Activated CD4-positive, alpha-beta memory T cell treated with anti-CD3 and anti-CD28 coated beads for 36 hours (primary cell): ENCODE data around the gene TPBG. TPM values are rescaled to one million over a fixed set of nuclear protein-coding genes. Genes with fewer than 3 reads are reported as not detected.

Experiments used
- CTCF ChIA-PET: fragments of 350-600 bp; sonication (Branson Sonifier 250); formaldehyde crosslinking; loops from one replicate; lab custom pipeline; 2021; ENCODE audit warnings: antibody characterized with exemption, inconsistent platforms; lab: Charles Lee
- POLR2A ChIA-PET: fragments of 350-600 bp; sonication (Branson Sonifier 250); formaldehyde crosslinking; loops from one replicate; lab custom pipeline; 2021; ENCODE audit warnings: antibody characterized with exemption; lab: Charles Lee
- DNase-seq: peaks from one replicate; pipeline ENCODE4 v3.0.0-alpha.2; 2020
- H3K27ac Mint-ChIP-seq: one replicate; pipeline ENCODE4 v1.8.0; 2021; ENCODE audit warnings: mixed read lengths
- H3K27me3 Mint-ChIP-seq: one replicate; pipeline ENCODE4 v1.8.0; 2021; ENCODE audit warnings: mixed read lengths
- H3K36me3 Mint-ChIP-seq: one replicate; pipeline ENCODE4 v1.8.0; 2021; ENCODE audit warnings: mixed read lengths
- H3K4me1 Mint-ChIP-seq: one replicate; pipeline ENCODE4 v1.8.0; 2021; ENCODE audit warnings: low read depth, mixed read lengths
- H3K4me3 Mint-ChIP-seq: one replicate; pipeline ENCODE4 v1.8.0; 2021; ENCODE audit warnings: mild to moderate bottlenecking, mixed read lengths
- H3K9me3 Mint-ChIP-seq: one replicate; pipeline ENCODE4 v1.8.0; 2021; ENCODE audit warnings: mixed read lengths
- intact Hi-C: fragments of 100-400 bp; cut with micrococcal nuclease; formaldehyde crosslinking; loops from one replicate; pipeline ENCODE4 v1.15.1; 2023
- total RNA-seq, 2 experiments: library from RNA; stranded (reverse); gene quantifications; one replicate each; pipeline ENCODE4 v1.2.3, GENCODE V29; 2021

The TPBG gene
- total RNA-seq, 2 experiments from 2014 or later = 0.34 to 0.55 TPM

- ChIA-PET CTCF (no interaction called here), POLR2A (interaction anchor here (0.6 kb wide), 1 partner anchor 25 kb away, joined by 3 read pairs; no protein-coding TSS in a partner anchor)
- intact Hi-C loops = loop anchor here (5.0 to 10.0 kb wide), 2 partner anchors 81 to 692 kb away; no protein-coding TSS in a partner anchor
- Mint-ChIP-seq H3K4me3 (peak overlapping the region; percentile 75), H3K36me3 (no peaks in the 10 kb centered on the region), H3K27ac (no peak overlapping the region), H3K9me3 (no peaks in the 10 kb centered on the region), H3K4me1 (peaks cover 16% of the 10 kb centered on the region), H3K27me3 (peaks cover 50% of the 10 kb centered on the region)
- DNase-seq = no peak
These were observed 664 bp upstream of the TPBG start for GRCh38 chr6:82362878-82363427.

- POLR2A ChIA-PET = no interaction called here
- Mint-ChIP-seq H3K9me3 (no peaks in the 10 kb centered on the region), H3K36me3 (no peaks in the 10 kb centered on the region), H3K4me1 (peaks cover 16% of the 10 kb centered on the region), H3K27me3 (peaks cover 46% of the 10 kb centered on the region), H3K4me3 (peak overlapping the region; percentile 75), H3K27ac (no peak overlapping the region)
- CTCF ChIA-PET = no interaction called here
- intact Hi-C loops = loop anchor here (5.0 to 10.0 kb wide), 2 partner anchors 82 to 690 kb away; no protein-coding TSS in a partner anchor
- DNase-seq = peak; percentile 27
These were observed 734 bp downstream of the TPBG start for GRCh38 chr6:82364087-82365015.

- no peaks in the 10 kb centered on the region for H3K36me3 Mint-ChIP-seq
- DNase-seq = peak; percentile 30
- POLR2A ChIA-PET = interaction anchor here (0.5 kb wide), 1 partner anchor 498 kb away, joined by 5 read pairs; no protein-coding TSS in a partner anchor
- peak overlapping the region; percentile 67 for H3K4me3 Mint-ChIP-seq
- peaks cover 16% of the 10 kb centered on the region for H3K4me1 Mint-ChIP-seq
- H3K9me3 Mint-ChIP-seq = no peaks in the 10 kb centered on the region
- H3K27me3 Mint-ChIP-seq = peaks cover 44% of the 10 kb centered on the region
- intact Hi-C loops = loop anchor here (10.0 kb wide), 1 partner anchor 690 kb away; no protein-coding TSS in a partner anchor
- CTCF ChIA-PET = no interaction called here
- H3K27ac Mint-ChIP-seq = no peak overlapping the region
These were observed 1.6 kb downstream of the TPBG start for GRCh38 chr6:82365016-82365795.

GRCh38 chr6:82367704-82368103, 4.1 kb downstream of the TPBG start:
- Mint-ChIP-seq H3K4me3 (no peak overlapping the region), H3K27ac (no peak overlapping the region), H3K4me1 (peaks cover 16% of the 10 kb centered on the region), H3K27me3 (peaks cover 29% of the 10 kb centered on the region), H3K36me3 (no peaks in the 10 kb centered on the region), H3K9me3 (no peaks in the 10 kb centered on the region)
- no peak for DNase-seq
- POLR2A ChIA-PET = no interaction called here
- intact Hi-C loops = loop anchor here (10.0 kb wide), 1 partner anchor 687 kb away; no protein-coding TSS in a partner anchor
- CTCF ChIA-PET = interaction anchor here (0.6 to 0.7 kb wide), 2 partner anchors 13 to 700 kb away, joined by 3 read pairs; no protein-coding TSS in a partner anchor

GRCh38 chr6:82370788-82371187, 7.2 kb downstream of the TPBG start:
- H3K27me3 Mint-ChIP-seq = peaks cover 8% of the 10 kb centered on the region
- intact Hi-C loops = no loop called here
- DNase-seq = no peak
- no peaks in the 10 kb centered on the region for H3K36me3 Mint-ChIP-seq
- POLR2A ChIA-PET = no interaction called here
- no peaks in the 10 kb centered on the region for H3K9me3 Mint-ChIP-seq
- H3K27ac Mint-ChIP-seq = no peak overlapping the region
- H3K4me3 Mint-ChIP-seq = no peak overlapping the region
- H3K4me1 Mint-ChIP-seq = no peaks in the 10 kb centered on the region
- CTCF ChIA-PET = interaction anchor here (0.5 kb wide), 1 partner anchor 45 kb away, joined by 3 read pairs; no protein-coding TSS in a partner anchor

- H3K4me3 Mint-ChIP-seq = no peak overlapping the region
- CTCF ChIA-PET = no interaction called here
- no peaks in the 10 kb centered on the region for H3K36me3 Mint-ChIP-seq
- peaks cover 4% of the 10 kb centered on the region for H3K27me3 Mint-ChIP-seq
- no peak overlapping the region for H3K27ac Mint-ChIP-seq
- H3K4me1 Mint-ChIP-seq = no peaks in the 10 kb centered on the region
- no peak for DNase-seq
- POLR2A ChIA-PET = no interaction called here
- no peaks in the 10 kb centered on the region for H3K9me3 Mint-ChIP-seq
- intact Hi-C loops = no loop called here
These were observed 8.4 kb downstream of the TPBG start for GRCh38 chr6:82371799-82372546.

- ChIA-PET CTCF (no interaction called here), POLR2A (no interaction called here)
- Mint-ChIP-seq H3K9me3 (no peaks in the 10 kb centered on the region), H3K27ac (no peak overlapping the region), H3K27me3 (peaks cover 4% of the 10 kb centered on the region), H3K4me3 (no peak overlapping the region), H3K4me1 (no peaks in the 10 kb centered on the region), H3K36me3 (no peaks in the 10 kb centered on the region)
- no peak for DNase-seq
- intact Hi-C loops = no loop called here
These were observed 9.0 kb downstream of the TPBG start for GRCh38 chr6:82372656-82373055.

GRCh38 chr6:82374516-82374915, 10.9 kb downstream of the TPBG start:
- intact Hi-C loops = no loop called here
- DNase-seq = no peak
- no peaks in the 10 kb centered on the region for H3K9me3 Mint-ChIP-seq
- H3K27ac Mint-ChIP-seq = no peak overlapping the region
- H3K36me3 Mint-ChIP-seq = no peaks in the 10 kb centered on the region
- CTCF ChIA-PET = no interaction called here
- no peaks in the 10 kb centered on the region for H3K4me1 Mint-ChIP-seq
- POLR2A ChIA-PET = no interaction called here
- no peak overlapping the region for H3K4me3 Mint-ChIP-seq
- peaks cover 4% of the 10 kb centered on the region for H3K27me3 Mint-ChIP-seq

GRCh38 chr6:82376636-82377035, 13.0 kb downstream of the TPBG start:
- Mint-ChIP-seq H3K27me3 (peaks cover 4% of the 10 kb centered on the region), H3K4me1 (no peaks in the 10 kb centered on the region), H3K36me3 (no peaks in the 10 kb centered on the region), H3K27ac (no peak overlapping the region), H3K4me3 (no peak overlapping the region), H3K9me3 (no peaks in the 10 kb centered on the region)
- intact Hi-C loops = no loop called here
- DNase-seq = no peak
- ChIA-PET POLR2A (no interaction called here), CTCF (no interaction called here)

GRCh38 chr6:82380566-82381185, 17.1 kb downstream of the TPBG start:
- H3K36me3 Mint-ChIP-seq = no peaks in the 10 kb centered on the region
- H3K4me1 Mint-ChIP-seq = no peaks in the 10 kb centered on the region
- ChIA-PET POLR2A (no interaction called here), CTCF (no interaction called here)
- H3K27ac Mint-ChIP-seq = no peak overlapping the region
- no peak overlapping the region for H3K4me3 Mint-ChIP-seq
- no peak for DNase-seq
- H3K27me3 Mint-ChIP-seq = peaks cover 3% of the 10 kb centered on the region
- intact Hi-C loops = no loop called here
- no peaks in the 10 kb centered on the region for H3K9me3 Mint-ChIP-seq

- H3K27me3 Mint-ChIP-seq = no peaks in the 10 kb centered on the region
- H3K4me3 Mint-ChIP-seq = no peak overlapping the region
- no peaks in the 10 kb centered on the region for H3K36me3 Mint-ChIP-seq
- POLR2A ChIA-PET = no interaction called here
- no peaks in the 10 kb centered on the region for H3K9me3 Mint-ChIP-seq
- CTCF ChIA-PET = no interaction called here
- H3K4me1 Mint-ChIP-seq = no peaks in the 10 kb centered on the region
- DNase-seq = no peak
- no peak overlapping the region for H3K27ac Mint-ChIP-seq
- intact Hi-C loops = no loop called here
These were observed 17.7 kb downstream of the TPBG start for GRCh38 chr6:82381278-82381677.
